ENCODE measurements around the gene DCBLD2.

GRCh38 chr3:98894791-98895576 lies 6.5 kb downstream of the DCBLD2 start:
- TF ChIP-seq CTCF (IDR thresholded peaks at IDR 0.05) (no peak), POLR2A (IDR thresholded peaks at IDR 0.05) (no peak), POLR2AphosphoS5 (IDR thresholded peaks at IDR 0.05) (no peak)
